SK-N-MC (cell line): ENCODE measurements around the gene CDK4.

Experiments used
- EZH2 ChIP-seq: fragments of 200-600 bp; sonication (generic); IDR thresholded peaks from one replicate; pipeline ENCODE4 v1.6.1; 2017; ENCODE audit warnings: antibody characterized with exemption
- POLR2AphosphoS5 ChIP-seq: IDR thresholded peaks from 2 replicates; pipeline ENCODE4 v1.6.1; 2012; ENCODE audit warnings: mild to moderate bottlenecking, low read depth, low read length, borderline replicate concordance

DNA sequence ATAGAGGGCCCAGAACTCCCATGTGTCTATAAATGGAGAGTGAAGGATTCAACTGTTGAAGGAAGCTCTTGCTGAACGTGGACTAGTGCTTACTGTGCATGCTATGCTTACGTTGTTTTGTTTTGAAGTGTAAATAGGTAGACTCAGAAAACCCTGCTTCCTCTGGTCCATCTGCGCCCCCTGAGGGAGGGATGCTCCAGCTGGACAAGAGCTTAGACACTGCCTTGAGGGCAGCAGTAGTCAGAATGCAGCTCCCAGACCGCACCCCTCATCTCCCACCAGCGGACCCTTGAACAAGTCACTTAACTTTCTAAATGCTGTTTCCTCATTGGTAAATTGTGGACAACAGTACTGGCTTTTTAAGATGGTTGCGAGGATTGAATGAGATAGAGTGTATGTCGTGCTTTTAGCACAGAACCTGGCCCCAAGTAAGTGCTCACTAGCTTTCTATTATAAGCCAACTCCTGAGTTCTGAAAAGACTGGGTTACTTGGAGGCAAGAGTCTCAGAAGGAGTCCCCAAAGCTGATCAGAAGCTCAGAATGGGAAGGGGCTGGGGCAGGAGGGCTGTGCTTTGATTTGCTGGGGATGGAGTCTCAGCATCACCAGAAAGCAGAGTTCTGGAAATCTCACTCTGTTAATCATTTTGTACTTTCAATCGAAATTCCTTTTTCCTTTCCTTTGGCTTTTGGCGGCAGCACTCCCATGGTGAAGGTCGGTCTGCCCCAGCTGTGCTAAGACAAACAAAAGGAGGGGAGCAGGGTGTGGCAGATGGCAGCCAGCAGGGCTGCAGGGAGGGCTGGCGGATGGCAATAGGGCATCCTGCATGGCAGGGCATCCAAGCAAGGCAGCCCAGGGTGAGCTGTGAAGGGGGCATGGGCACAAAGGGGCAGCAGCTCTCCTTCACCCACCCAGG, 29.1 kb downstream of the CDK4 start:
- TF ChIP-seq EZH2 (no peak), POLR2AphosphoS5 (no peak; the same call in 1 of the 2 replicates)
